GM04504 (cell line): Measurements from ENCODE around the gene RPS16.

ENCODE experiments used
- DNase-seq: peaks from one replicate; pipeline ENCODE4 v3.0.0-alpha.2; 2012; ENCODE audit warnings: low read depth

RPS16 gene

GRCh38 chr19:39422020-39422419, 13.7 kb downstream of the RPS16 start:
- no peak for DNase-seq

GRCh38 chr19:39420769-39421168, 15.0 kb downstream of the RPS16 start:
- no peak for DNase-seq

- DNase-seq, result no peak
Observed at GRCh38 chr19:39419003-39419402, 16.7 kb downstream of the RPS16 start.

GRCh38 chr19:39417463-39418181, 18.1 kb downstream of the RPS16 start:
- DNase-seq, result no peak

GRCh38 chr19:39416152-39417120, 19.3 kb downstream of the RPS16 start:
- no peak for DNase-seq

GRCh38 chr19:39415111-39416046, 20.4 kb downstream of the RPS16 start:
- DNase-seq, result no peak

- DNase-seq, result no peak
Observed at GRCh38 chr19:39413911-39414608, 21.7 kb downstream of the RPS16 start.

- DNase-seq, result no peak
Observed at GRCh38 chr19:39413272-39413910, 22.4 kb downstream of the RPS16 start.

GRCh38 chr19:39412867-39413271, 22.9 kb downstream of the RPS16 start:
- no peak for DNase-seq

- DNase-seq, result peak; percentile 100
Observed at GRCh38 chr19:39412100-39412866, 23.5 kb downstream of the RPS16 start, which contains the start of gene PLEKHG2. Gene PLEKHG2 (plus strand): TSS chr19:39412669. CDS start chr19:39414087, 1,418 bp downstream.

GRCh38 chr19:39411832-39412099, 24.0 kb downstream of the RPS16 start:
- peak; percentile 91 for DNase-seq

- DNase-seq, result no peak
Observed at GRCh38 chr19:39411081-39411831, 24.5 kb downstream of the RPS16 start.

- no peak for DNase-seq
Observed at GRCh38 chr19:39410831-39411080, 25.0 kb downstream of the RPS16 start.

- no peak for DNase-seq
Observed at GRCh38 chr19:39410017-39410830, 25.5 kb downstream of the RPS16 start.

GRCh38 chr19:39409208-39410016, 26.3 kb downstream of the RPS16 start:
- DNase-seq, result no peak

- no peak for DNase-seq
Observed at GRCh38 chr19:39408392-39409207, 27.1 kb downstream of the RPS16 start.
